ENCODE results near the gene APRT.
"Not testable (repeated sequence)": the region's sequence is repeated elsewhere in the genome, so short reads cannot be mapped to it uniquely, and the experiment has no call there.

APRT gene

GRCh38 chr16:88788749-88789148 is 23.0 kb downstream of the APRT start:
- not testable (repeated sequence) for DNase-seq (ENCODE audit: low spot score)

- no peak for DNase-seq (ENCODE audit: low spot score)
These were observed 24.0 kb downstream of the APRT start for GRCh38 chr16:88787579-88788314.

GRCh38 chr16:88785106-88785924 is 26.4 kb downstream of the APRT start, which contains the start of gene PIEZO1:
PIEZO1 (minus strand) TSS chr16:88785220; CDS start chr16:88784964, 256 bp downstream.
- DNase-seq (ENCODE audit: low spot score): peak; percentile 77

- DNase-seq (ENCODE audit: low spot score): no peak
These were observed 26.9 kb downstream of the APRT start for GRCh38 chr16:88784856-88785105.

GRCh38 chr16:88784074-88784855 is 27.5 kb downstream of the APRT start:
- DNase-seq (ENCODE audit: low spot score): peak; percentile 70

GRCh38 chr16:88783391-88784073 is 28.2 kb downstream of the APRT start:
- DNase-seq (ENCODE audit: low spot score): no peak

- peak; percentile 49 for DNase-seq (ENCODE audit: low spot score)
These were observed 29.0 kb downstream of the APRT start for GRCh38 chr16:88782454-88783390.

GRCh38 chr16:88781140-88782077 is 30.3 kb downstream of the APRT start:
- DNase-seq (ENCODE audit: low spot score): peak; percentile 68

GRCh38 chr16:88780142-88781062 is 31.3 kb downstream of the APRT start:
- no peak for DNase-seq (ENCODE audit: low spot score)

- no peak for DNase-seq (ENCODE audit: low spot score)
These were observed 32.2 kb downstream of the APRT start for GRCh38 chr16:88779406-88780141.

GRCh38 chr16:88778541-88779065 is 33.1 kb downstream of the APRT start:
- DNase-seq (ENCODE audit: low spot score): no peak

GRCh38 chr16:88778271-88778525 is 33.5 kb downstream of the APRT start:
- DNase-seq (ENCODE audit: low spot score): no peak

- no peak for DNase-seq (ENCODE audit: low spot score)
These were observed 34.1 kb downstream of the APRT start for GRCh38 chr16:88777471-88778270.

- no peak for DNase-seq (ENCODE audit: low spot score)
These were observed 35.9 kb downstream of the APRT start for GRCh38 chr16:88775825-88776224.

- DNase-seq (ENCODE audit: low spot score): no peak
These were observed 37.0 kb downstream of the APRT start for GRCh38 chr16:88774544-88775393.

- DNase-seq (ENCODE audit: low spot score): peak; percentile 46
These were observed 37.9 kb downstream of the APRT start for GRCh38 chr16:88773812-88774291.
